Progenitor cell of endocrine pancreas (in vitro differentiated cells): ENCODE measurements around the gene CYP4F3. TPM values are rescaled to one million over a fixed set of nuclear protein-coding genes. Genes with fewer than 3 reads are reported as not detected.
"Not testable (repeated sequence)": the region's sequence is repeated elsewhere in the genome, so short reads cannot be mapped to it uniquely, and the experiment has no call there.

ENCODE experiments used
- DNase-seq: peaks from one replicate; pipeline ENCODE4 v3.0.0; 2021; ENCODE audit warnings: low spot score; ENCODE audit not compliant: unreplicated experiment
- H3K27ac Mint-ChIP-seq: 2 replicates; pipeline ENCODE4 v1.8.0; 2021; ENCODE audit warnings: mild to moderate bottlenecking, moderate library complexity, mixed read lengths
- H3K27me3 Mint-ChIP-seq: 2 replicates; pipeline ENCODE4 v1.8.0; 2021; ENCODE audit warnings: mixed read lengths
- H3K36me3 Mint-ChIP-seq: 2 replicates; pipeline ENCODE4 v1.8.0; 2022; ENCODE audit warnings: mixed read lengths; ENCODE audit not compliant: insufficient read depth
- H3K4me1 Mint-ChIP-seq: 2 replicates; pipeline ENCODE4 v1.8.0; 2021; ENCODE audit warnings: low read depth, mixed read lengths
- H3K4me3 Mint-ChIP-seq: 2 replicates; pipeline ENCODE4 v1.8.0; 2021; ENCODE audit warnings: low read depth, mild to moderate bottlenecking, moderate library complexity, mixed read lengths
- H3K9me3 Mint-ChIP-seq: 2 replicates; pipeline ENCODE4 v1.8.0; 2021; ENCODE audit warnings: low read depth, mixed read lengths
- total RNA-seq: library from RNA; stranded (reverse); gene quantifications from 2 replicates; pipeline ENCODE4 v1.2.1, GENCODE V29; 2021
- TF ChIP-seq, protein P1 (sequence below): fragments of 200-600 bp; sonication (generic); IDR thresholded peaks from one replicate; pipeline ENCODE4 v1.5.0; 2021; ENCODE audit warnings: antibody characterized with exemption, mild to moderate bottlenecking; ENCODE audit not compliant: unreplicated experiment

The CYP4F3 gene
- total RNA-seq, 1 donor from 2014 or later, result not detected

DNA sequence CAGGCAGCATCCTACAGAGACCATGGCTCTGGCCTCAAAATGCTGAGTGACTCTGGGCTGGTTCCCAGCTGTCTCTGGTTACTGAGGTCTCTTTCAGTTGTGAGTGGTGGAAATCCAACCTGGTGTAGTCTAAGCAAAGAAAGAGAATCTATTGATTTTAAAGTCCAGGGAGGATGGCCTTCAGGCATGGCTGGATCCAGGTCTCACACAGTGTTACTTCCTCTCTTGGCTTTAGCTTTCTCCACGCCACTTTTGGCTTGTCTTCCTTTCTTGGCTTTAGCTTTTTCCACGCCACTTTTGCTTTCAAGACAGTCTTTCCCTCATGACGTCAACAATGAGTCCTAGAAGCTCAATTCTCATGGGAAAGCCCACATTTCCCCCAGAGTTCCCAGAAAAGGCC, 4.1 kb downstream of the CYP4F3 start:
- no peaks in the 10 kb centered on the region for H3K4me1 Mint-ChIP-seq

GRCh38 chr19:15649526-15649925, 8.8 kb downstream of the CYP4F3 start:
- TF ChIP-seq, protein P1, sequence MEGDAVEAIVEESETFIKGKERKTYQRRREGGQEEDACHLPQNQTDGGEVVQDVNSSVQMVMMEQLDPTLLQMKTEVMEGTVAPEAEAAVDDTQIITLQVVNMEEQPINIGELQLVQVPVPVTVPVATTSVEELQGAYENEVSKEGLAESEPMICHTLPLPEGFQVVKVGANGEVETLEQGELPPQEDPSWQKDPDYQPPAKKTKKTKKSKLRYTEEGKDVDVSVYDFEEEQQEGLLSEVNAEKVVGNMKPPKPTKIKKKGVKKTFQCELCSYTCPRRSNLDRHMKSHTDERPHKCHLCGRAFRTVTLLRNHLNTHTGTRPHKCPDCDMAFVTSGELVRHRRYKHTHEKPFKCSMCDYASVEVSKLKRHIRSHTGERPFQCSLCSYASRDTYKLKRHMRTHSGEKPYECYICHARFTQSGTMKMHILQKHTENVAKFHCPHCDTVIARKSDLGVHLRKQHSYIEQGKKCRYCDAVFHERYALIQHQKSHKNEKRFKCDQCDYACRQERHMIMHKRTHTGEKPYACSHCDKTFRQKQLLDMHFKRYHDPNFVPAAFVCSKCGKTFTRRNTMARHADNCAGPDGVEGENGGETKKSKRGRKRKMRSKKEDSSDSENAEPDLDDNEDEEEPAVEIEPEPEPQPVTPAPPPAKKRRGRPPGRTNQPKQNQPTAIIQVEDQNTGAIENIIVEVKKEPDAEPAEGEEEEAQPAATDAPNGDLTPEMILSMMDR, result no peak
- no peaks in the 10 kb centered on the region for H3K4me1 Mint-ChIP-seq
- H3K27ac Mint-ChIP-seq, result no peak overlapping the region
- no peaks in the 10 kb centered on the region for H3K27me3 Mint-ChIP-seq
- DNase-seq, result no peak
- H3K4me3 Mint-ChIP-seq, result no peak overlapping the region
- H3K9me3 Mint-ChIP-seq, result peaks cover 82% of the 10 kb centered on the region
- H3K36me3 Mint-ChIP-seq, result peaks cover 9% of the 10 kb centered on the region

More for the DNA sequence above, 4.1 kb downstream of the CYP4F3 start:
- Mint-ChIP-seq H3K9me3 (peaks cover 75% of the 10 kb centered on the region), H3K27ac (no peak overlapping the region), H3K4me3 (no peak overlapping the region), H3K36me3 (peaks cover 7% of the 10 kb centered on the region), H3K27me3 (no peaks in the 10 kb centered on the region)
- DNase-seq, result no peak
- TF ChIP-seq, protein P1, result no peak

GRCh38 chr19:15650123-15650522, 9.4 kb downstream of the CYP4F3 start:
- H3K36me3 Mint-ChIP-seq, H3K4me3 Mint-ChIP-seq, H3K27me3 Mint-ChIP-seq, H3K4me1 Mint-ChIP-seq, DNase-seq, H3K27ac Mint-ChIP-seq: not testable (repeated sequence)
- peaks cover 83% of the 10 kb centered on the region for H3K9me3 Mint-ChIP-seq

DNA sequence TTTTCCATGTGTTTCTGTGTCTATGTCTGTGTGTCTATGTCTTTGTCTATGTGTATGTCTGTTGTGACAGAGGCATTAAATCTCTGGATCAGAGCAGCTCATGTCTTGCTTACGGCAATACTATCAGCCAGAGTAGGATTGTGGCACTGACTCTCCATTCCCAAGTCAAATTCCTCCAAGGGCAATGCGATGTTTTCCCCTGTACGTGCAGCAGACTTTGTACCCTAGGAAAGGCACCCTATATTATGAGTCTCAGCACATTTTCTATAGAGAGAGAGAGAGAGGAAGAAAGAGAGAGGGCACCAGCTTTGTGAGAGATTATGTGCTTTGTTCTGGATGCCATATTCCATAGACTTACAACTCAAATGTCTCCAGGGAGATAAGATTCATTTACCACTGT, 11.1 kb downstream of the CYP4F3 start:
- Mint-ChIP-seq H3K9me3 (peaks cover 83% of the 10 kb centered on the region), H3K27ac (no peak overlapping the region), H3K4me1 (no peaks in the 10 kb centered on the region), H3K27me3 (no peaks in the 10 kb centered on the region), H3K36me3 (peaks cover 9% of the 10 kb centered on the region), H3K4me3 (no peak overlapping the region)
- no peak for DNase-seq
- TF ChIP-seq, protein P1, result no peak

- H3K27ac Mint-ChIP-seq, result no peak overlapping the region
- TF ChIP-seq, protein P1, result no peak
- H3K9me3 Mint-ChIP-seq, result peaks cover 78% of the 10 kb centered on the region
- no peaks in the 10 kb centered on the region for H3K4me1 Mint-ChIP-seq
- no peaks in the 10 kb centered on the region for H3K27me3 Mint-ChIP-seq
- peaks cover 9% of the 10 kb centered on the region for H3K36me3 Mint-ChIP-seq
- DNase-seq, result no peak
- no peak overlapping the region for H3K4me3 Mint-ChIP-seq
These were observed 12.0 kb downstream of the CYP4F3 start for GRCh38 chr19:15652559-15653278.

DNA sequence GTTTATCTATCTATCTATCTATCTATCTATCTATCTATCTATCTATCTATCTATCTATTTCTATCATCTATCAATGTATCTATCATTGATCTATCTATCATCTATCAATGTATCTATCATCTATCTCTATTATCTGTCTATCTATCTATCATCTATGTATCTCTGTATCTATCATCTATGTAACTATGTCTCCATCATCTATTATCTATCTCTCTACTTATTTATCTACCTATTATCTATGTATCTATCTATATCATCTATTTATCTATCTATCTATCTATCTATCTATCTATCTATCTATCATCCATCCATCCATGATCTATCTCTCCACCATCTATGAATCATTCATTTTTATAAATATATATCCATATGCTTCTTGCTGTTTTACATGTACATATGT, 15.8 kb downstream of the CYP4F3 start:
- Mint-ChIP-seq H3K27me3 (no peaks in the 10 kb centered on the region), H3K9me3 (peaks cover 59% of the 10 kb centered on the region), H3K27ac (no peak overlapping the region), H3K4me1 (no peaks in the 10 kb centered on the region), H3K4me3 (no peak overlapping the region), H3K36me3 (peaks cover 6% of the 10 kb centered on the region)
- TF ChIP-seq, protein P1, result no peak
- DNase-seq, result no peak
